Measurements from ENCODE around the gene PID1.

The PID1 gene, protein sequence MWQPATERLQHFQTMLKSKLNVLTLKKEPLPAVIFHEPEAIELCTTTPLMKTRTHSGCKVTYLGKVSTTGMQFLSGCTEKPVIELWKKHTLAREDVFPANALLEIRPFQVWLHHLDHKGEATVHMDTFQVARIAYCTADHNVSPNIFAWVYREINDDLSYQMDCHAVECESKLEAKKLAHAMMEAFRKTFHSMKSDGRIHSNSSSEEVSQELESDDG

GRCh38 chr2:229270551-229271410 lies at the start of gene PID1:
Gene PID1, minus strand, starts transcription at chr2:229271287. Its CDS starts 244 bp downstream, at chr2:229271043.
- DNase-seq (ENCODE audit: low read depth): no peak

- DNase-seq (ENCODE audit: low read depth): no peak
Measured at GRCh38 chr2:229319558-229319957, 48.5 kb upstream of the PID1 start.

DNA sequence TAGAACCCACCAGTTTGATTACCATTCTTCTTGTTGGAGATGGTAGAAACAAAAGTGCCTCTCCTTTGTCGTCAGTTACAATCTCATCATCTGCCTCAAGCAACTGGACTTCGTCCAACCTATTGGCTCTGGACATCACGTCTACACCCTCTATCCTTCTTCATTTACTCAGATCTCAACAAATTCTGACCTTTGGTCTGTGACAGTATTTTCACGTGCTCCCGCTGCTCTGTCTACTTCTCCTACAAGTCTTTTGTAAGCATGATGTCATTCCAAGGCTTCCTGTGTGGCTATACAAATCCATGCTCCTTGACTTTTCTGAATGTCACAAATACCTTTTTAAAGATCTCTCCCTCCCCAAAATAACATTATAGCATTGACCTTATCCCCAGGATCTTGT lies 43.0 kb upstream of the PID1 start:
- no peak for DNase-seq (ENCODE audit: low read depth)

DNA sequence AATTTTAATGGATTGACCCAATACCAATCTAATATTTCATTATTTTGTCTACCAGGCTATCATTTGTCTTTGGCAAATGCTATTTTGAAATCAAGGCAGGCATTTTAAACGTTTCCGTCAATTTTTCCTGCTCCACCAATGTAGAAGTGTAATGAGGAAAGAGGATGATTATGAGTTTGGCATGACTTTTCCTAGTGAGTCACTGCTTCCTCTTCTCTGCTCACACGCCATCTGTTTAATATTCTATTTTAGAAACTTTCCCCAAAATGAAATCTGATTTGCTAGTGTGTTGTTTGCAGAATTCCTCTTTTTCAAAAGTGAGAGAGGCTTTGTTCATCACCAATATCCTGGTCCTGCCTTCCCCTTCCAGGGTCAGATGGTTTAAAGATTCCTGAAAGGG lies 42.5 kb upstream of the PID1 start:
- DNase-seq (ENCODE audit: low read depth): no peak

- no peak for DNase-seq (ENCODE audit: low read depth)
Measured at GRCh38 chr2:229301237-229301636, 30.1 kb upstream of the PID1 start.

DNA sequence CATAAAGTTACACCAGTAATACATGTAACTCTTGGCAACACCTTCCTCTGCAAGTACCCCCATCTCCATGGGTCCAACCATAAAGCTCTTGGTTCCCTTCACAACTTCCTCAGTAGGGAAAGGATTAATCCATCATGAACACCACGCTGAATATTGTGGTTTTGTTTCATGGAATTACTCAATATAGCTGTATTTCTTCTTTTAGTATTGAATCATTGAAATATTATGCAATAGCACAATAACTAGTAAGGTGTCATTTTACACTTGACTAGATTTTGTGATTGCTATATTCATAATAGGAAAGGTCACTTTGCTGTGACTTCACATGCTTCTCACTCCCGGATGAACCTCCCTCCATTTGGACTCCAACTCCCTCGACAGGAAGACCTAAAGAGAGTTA lies 29.7 kb upstream of the PID1 start:
- no peak for DNase-seq (ENCODE audit: low read depth)

DNA sequence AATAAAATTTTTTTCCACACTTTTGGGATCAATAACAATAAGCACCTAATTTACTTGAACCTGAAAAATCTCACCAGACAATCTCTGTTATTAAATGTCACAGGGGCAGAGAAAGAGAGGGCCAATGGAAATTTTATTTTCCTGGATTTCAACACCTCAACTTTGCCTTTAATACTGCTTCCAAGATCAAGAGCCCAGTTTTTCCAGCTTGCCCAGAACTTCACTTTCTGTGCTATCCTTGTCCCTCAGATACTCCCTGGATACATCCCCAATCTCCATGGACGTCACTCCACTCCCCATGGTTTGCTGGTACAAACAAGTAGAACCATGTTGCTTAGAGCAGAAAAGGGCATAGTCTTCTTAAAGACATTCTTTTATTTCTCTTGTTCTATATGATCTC lies 29.3 kb upstream of the PID1 start:
- DNase-seq (ENCODE audit: low read depth): no peak

DNA sequence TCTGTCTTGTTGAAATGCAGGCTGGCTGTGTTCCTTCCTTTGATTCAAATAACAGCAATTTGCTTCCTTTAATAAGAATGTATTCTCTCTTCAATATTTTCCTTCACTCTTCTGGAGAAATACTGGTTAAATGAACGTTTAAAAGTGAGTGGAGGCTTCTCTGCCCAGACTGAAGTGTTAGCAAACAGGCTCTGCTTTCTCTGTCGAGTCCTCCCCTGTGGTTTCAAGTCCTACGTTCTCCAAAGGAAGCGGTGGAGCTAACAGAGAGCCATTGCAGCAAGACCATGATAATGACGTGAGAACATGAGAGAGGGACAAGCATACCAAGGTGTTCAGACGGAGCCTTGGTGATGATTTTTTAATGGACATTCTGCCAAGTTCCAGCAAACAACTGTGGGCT lies 26.2 kb upstream of the PID1 start:
- DNase-seq (ENCODE audit: low read depth): no peak

GRCh38 chr2:229296536-229296935 lies 25.4 kb upstream of the PID1 start:
- no peak for DNase-seq (ENCODE audit: low read depth)

DNA sequence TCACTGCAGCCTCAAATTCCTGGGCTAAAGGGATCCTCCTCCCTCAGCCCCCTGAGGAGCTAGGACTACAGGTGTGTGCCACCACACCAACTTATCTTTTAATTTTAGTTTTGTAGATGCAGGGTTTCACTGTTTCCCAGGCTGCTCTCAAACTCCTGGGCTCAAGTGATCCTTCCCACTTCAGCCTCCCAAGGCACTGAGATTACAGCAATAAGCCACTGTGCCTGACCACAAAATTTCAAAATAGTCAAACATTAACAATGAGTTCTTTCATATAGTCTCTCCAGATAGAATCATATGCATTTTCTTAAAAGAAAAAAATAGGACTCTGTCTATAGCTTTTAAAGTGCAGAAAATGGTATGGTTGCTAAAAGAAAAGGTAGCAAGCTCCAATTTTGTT lies 24.9 kb upstream of the PID1 start:
- DNase-seq (ENCODE audit: low read depth): no peak

DNA sequence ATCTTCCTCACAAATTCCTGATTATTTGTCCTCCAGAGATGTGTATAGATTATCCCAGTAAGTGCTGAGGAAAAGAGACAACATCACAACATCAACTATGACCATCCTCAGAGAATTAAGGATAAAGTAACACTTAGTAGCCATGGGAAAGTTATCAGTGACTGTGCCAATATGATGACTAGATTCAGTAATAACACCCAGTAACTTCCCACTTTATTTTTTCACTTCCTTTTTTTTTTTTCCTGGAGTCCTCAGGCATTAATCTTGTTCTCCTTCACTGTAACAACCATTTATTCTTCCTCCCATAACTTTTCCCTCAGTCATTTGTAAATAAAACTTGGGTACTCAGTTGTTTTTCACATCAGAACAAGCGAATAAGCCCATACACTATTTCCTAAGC lies 16.7 kb upstream of the PID1 start:
- no peak for DNase-seq (ENCODE audit: low read depth)

DNA sequence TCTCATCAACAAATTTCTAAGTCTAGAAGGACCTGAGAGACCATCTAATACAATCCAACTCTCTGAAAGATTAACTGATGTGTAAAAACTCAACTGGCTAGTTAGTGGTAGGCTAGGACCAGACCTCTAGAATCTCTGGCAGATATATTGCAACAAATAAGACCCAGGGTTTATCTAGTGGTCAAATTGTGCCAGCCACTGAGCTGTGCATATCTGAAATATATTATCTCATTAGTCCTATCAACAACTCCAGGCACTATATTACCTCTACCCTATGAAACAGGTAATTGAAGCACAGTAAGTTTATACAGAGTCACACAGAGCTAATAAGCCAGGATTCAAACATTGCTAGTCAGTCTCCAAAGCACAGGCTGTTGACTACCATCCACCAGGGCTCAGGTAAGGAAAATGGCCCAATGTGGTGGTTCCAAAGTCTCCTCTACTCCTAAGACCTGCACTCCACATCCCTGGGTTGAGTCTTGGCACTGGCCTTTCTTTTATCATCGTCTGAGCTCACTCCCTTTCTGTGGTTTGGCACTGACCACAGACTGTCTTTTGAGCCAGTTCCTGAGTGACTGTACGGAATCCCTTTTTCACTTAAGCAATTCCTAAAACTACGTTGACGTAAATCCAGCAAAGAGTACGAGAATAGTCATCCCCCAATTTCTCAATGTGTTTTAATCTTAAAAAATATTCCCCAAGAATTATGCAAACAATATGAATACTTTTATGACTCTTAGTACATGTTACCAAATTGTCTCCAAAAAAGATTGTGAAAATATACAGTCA lies 11.9 kb upstream of the PID1 start:
- DNase-seq (ENCODE audit: low read depth): no peak

DNA sequence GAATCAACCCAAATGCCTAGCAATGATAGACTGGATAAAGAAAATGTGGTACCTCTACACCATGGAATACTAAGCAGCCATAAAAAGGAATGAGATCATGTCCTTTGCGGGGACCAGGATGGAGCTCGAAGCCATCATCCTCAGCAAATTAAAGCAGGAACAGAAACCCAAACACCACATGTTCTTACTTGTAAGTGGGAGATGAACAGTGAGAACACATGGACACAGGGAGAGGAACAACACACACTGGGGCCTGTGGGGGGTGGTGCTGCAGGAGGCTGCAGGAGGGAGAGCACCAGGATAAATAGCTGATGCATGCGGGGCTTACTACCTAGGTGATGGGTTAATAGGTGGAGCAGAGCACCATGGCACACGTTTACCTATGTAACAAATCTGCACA lies 8.4 kb upstream of the PID1 start:
- DNase-seq (ENCODE audit: low read depth): no peak

DNA sequence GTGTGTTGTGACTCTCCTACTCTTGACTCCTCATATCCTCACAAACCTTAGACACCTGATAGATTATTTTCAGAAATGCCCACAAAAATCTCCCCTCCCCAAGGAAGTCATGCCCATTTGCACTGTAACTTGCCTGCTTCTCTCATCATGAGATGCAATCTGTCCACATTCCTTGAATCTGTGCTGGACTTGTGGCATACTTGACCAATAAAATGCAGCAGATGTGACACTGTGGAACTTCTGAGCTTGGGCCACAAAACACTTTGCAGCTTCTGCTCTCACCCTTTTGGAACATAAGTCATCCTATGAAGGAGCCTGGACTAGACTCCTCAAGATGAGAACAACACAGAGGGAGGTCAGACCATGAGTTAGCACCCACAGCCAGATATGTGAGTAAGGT lies 4.4 kb upstream of the PID1 start:
- no peak for DNase-seq (ENCODE audit: low read depth)

DNA sequence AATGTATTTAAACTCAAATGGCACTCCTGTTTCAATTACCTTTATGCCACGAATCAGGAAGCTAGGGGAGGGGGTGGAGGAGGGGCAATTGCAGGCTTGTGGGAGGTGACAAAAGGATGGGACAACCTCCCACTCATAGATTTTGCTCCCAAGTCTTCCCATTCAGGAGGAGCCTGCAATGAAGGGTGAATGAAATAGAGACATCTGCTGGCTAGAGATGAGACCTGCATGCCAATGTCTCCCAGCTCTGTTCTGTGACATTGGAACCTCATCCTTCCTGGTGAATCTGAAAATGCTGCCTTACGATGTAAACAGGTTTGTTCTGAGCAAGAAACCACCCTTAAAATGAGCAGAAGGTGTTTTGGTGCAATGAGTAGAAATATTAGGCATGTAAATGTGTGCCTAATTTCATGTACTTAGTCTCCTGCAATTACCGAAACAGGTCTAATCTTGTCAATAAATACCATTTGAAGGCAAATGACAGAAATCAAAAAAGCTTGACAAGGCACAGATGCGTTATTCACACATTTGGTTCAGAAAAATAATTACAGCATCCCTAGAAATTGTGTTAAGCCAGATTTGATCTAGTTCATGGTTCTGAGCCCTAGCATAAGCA lies 2.7 kb upstream of the PID1 start:
- no peak for DNase-seq (ENCODE audit: low read depth)

DNA sequence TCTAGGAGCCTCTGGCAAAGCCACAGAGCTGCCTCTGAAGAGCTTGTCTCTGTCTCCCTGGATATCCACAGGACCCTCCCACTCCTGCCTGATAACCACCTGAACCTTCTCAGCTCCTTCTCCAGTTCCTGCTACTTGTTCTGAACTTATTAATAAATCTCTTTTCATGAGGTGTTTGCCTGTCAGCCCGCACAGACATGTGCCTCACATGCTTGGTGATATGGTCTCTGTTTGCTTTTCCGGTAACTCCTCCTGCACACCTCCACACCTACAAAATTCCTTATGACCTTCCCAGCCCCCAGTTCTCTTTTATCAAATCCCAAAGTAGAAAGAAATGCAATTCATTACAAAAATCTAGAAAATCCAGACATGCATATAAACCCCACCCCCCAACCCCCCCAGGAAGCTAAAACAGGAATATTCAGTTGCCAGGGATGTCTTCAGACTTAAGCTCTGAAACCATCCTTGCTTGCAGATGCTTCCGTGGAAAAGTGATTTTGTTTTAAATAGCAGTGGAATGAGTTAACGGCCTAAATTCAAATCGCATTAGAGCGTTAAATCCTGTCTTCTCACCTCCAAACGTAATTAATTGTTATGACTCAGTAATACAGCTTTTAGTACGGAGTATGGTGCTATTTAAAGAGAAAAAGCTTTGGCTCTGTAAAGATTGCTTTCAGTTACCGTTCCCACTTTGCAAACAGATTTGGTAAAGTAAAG lies 2.1 kb upstream of the PID1 start:
- no peak for DNase-seq (ENCODE audit: low read depth)

DNA sequence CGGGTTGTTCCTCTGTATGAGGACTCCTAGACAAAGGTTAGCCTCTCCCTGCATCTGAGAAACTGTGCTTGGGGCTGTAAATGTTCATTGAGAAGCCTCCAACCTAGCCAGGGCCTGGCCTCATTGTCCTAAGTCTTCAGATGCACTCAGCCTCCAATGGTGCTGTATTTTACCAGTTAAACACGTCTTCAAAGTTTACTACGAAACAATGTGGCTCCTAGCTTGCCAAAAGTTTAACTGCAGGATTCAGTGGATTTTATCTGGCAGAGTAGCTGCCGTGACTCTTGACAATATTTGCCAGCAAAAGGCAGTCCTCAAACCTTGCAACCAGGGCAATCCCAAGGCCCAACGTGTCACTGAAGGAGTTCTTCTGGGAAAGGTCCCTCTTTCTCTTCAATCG lies 1.1 kb downstream of the PID1 start:
- DNase-seq (ENCODE audit: low read depth): no peak

- no peak for DNase-seq (ENCODE audit: low read depth)
Measured at GRCh38 chr2:229269146-229269545, 1.9 kb downstream of the PID1 start.

DNA sequence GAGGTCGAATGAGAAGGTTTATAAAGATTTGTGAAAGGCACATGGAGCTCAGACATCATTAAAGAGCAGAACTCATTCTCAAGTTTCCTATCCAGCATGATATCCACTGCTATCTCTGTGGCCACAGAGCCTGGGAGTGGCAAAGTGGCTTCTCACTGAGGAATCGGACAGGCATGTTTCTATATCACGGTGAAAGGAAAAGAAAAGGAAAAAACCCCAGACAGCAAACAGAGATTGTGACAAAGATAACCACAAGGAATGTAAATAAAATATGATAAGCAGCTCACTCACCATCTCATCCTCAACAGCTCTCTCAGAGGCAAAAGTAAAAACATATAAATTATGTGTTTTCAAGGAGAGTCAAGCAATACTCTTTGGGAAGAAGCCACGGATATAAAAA lies 2.5 kb downstream of the PID1 start:
- DNase-seq (ENCODE audit: low read depth): no peak

DNA sequence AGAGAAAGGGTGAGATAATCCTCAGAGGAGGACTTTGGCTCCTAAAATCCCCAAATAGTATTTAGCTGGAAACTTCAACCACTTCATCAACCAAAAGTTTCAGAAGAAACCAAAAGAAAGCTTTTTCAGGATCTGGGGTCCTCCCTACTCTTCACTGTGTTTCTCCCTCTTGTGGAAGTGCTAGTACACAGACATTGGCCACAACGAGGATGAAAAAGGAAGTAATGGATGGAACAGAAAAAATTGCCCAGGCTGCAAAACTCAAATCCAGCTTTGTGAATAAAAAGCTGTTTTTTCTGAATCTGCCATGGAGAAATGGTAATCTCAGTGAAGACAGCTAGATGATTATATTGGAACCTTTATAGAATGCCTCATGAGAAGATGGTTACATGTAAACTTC lies 4.0 kb downstream of the PID1 start:
- DNase-seq (ENCODE audit: low read depth): no peak

DNA sequence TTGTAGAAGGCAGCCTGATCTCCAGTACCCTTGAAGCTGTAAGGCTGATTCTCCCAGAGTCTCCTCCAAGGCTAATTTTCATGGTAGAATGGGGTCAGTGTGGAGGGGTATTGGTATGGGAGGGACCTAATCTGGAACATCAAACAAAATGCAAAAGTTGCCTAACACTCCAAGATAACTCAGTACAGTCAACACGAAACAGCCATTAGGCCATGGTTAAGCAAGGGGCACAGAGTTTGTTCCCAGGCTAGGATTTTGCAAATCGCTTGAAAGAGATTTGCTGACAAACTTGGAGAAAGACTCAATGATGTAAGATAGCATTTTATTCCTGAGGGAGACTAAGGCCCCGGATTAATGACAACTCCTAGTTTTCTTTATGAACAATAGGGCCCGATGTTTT lies 5.4 kb downstream of the PID1 start:
- no peak for DNase-seq (ENCODE audit: low read depth)

DNA sequence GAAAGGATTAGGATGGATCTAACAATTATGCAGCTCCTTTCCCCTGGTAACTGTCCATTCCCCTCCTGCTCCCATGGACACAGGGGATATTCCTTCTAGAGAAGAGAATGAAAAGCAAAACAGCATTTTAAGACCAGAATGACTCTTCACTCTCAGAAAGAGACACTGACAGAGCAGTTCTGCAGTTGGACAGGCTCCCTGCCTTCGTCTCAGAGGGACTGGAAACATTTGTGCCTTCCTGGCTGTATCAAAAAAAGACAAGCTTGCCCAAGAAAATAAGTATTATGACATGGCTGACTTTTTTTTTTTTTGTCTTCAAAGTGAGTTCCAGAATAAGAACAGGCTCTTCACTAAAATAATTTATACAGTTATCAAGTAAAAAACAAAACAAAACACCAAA lies 9.5 kb downstream of the PID1 start:
- no peak for DNase-seq (ENCODE audit: low read depth)
